CD4-positive, alpha-beta memory T cell (primary cell): ENCODE data around the gene UBE2Q1. TPM values are rescaled to one million over a fixed set of nuclear protein-coding genes. Genes with fewer than 3 reads are reported as not detected.

Experiments used
- CTCF ChIA-PET: fragments of 350-600 bp; sonication (Branson Sonifier 250); formaldehyde crosslinking; loops from one replicate; lab custom pipeline; 2021; ENCODE audit warnings: inconsistent platforms; ENCODE audit not compliant: partially characterized antibody; lab: Charles Lee
- POLR2A ChIA-PET: fragments of 350-600 bp; sonication (Branson Sonifier 250); formaldehyde crosslinking; loops from one replicate; lab custom pipeline; 2021; ENCODE audit not compliant: partially characterized antibody; lab: Charles Lee
- DNase-seq, 5 donors: peaks; one replicate each; pipeline versions ENCODE4 v3.0.0 to v3.0.0-alpha.2; 2020 to 2022; ENCODE audit warnings: mixed read lengths in 1 of 5
- H3K27ac ChIP-seq: one replicate; pipeline ENCODE4 v1.7.0; 2013; ENCODE audit warnings: low read depth, low read length
- H3K27me3 ChIP-seq: 2 replicates; pipeline ENCODE4 v1.7.0; 2013; ENCODE audit warnings: mild to moderate bottlenecking, low read length, moderate library complexity; ENCODE audit not compliant: insufficient read depth
- H3K36me3 ChIP-seq: 2 replicates; pipeline ENCODE4 v1.7.0; 2013; ENCODE audit warnings: mild to moderate bottlenecking, low read length, moderate library complexity; ENCODE audit not compliant: insufficient read depth
- H3K4me1 ChIP-seq: 2 replicates; pipeline ENCODE4 v1.7.0; 2013; ENCODE audit warnings: mild to moderate bottlenecking, low read length, moderate library complexity; ENCODE audit not compliant: insufficient read depth
- H3K4me3 ChIP-seq, 2 donors: one replicate each; pipeline ENCODE4 v1.7.0; 2013; ENCODE audit warnings: low read length in 2 of 2, mild to moderate bottlenecking in 1 of 2
- H3K9me3 ChIP-seq, 2 donors: one replicate each; pipeline ENCODE4 v1.7.0; 2013; ENCODE audit warnings: low read length in 2 of 2, control low read depth in 1 of 2; ENCODE audit not compliant: control insufficient read depth in 1 of 2
- H3K27ac Mint-ChIP-seq, 7 donors: one replicate each; pipeline ENCODE4 v1.8.0; 2020 to 2021; ENCODE audit warnings: mixed read lengths in 7 of 7, mild to moderate bottlenecking in 6 of 7, inconsistent platforms in 3 of 7, moderate library complexity in 3 of 7
- H3K27me3 Mint-ChIP-seq, 2 donors: one replicate each; pipeline ENCODE4 v1.8.0; 2020 to 2021; ENCODE audit warnings: mixed read lengths in 2 of 2
- H3K36me3 Mint-ChIP-seq, 2 donors: one replicate each; pipeline ENCODE4 v1.8.0; 2020 to 2021; ENCODE audit warnings: mixed read lengths in 2 of 2, inconsistent platforms in 1 of 2, mild to moderate bottlenecking in 1 of 2
- H3K4me1 Mint-ChIP-seq, 4 donors: one replicate each; pipeline ENCODE4 v1.8.0; 2020 to 2021; ENCODE audit warnings: mixed read lengths in 4 of 4, mild to moderate bottlenecking in 1 of 4
- H3K4me3 Mint-ChIP-seq, 8 donors: one replicate each; pipeline ENCODE4 v1.8.0; 2020 to 2021; ENCODE audit warnings: mixed read lengths in 8 of 8, mild to moderate bottlenecking in 7 of 8, moderate library complexity in 6 of 8, inconsistent platforms in 3 of 8
- H3K9me3 Mint-ChIP-seq, 8 donors: one replicate each; pipeline ENCODE4 v1.8.0; 2020 to 2021; ENCODE audit warnings: mixed read lengths in 8 of 8, mild to moderate bottlenecking in 5 of 8, inconsistent platforms in 3 of 8, moderate library complexity in 1 of 8
- intact Hi-C: fragments of 100-400 bp; cut with micrococcal nuclease; formaldehyde crosslinking; loops from one replicate; pipeline ENCODE4 v1.15.1; 2023
- polyA plus RNA-seq, 2 donors: library from polyadenylated mRNA; unstranded; fragments of 300-500 nt; fragmentation: Illumina TruSeq; gene quantifications; one replicate each; pipeline ENCODE4 v1.2.3, GENCODE V29; 2021
- total RNA-seq, 2 experiments: library from RNA; stranded (reverse); gene quantifications; one replicate each; pipeline ENCODE4 v1.2.3, GENCODE V29; 2021

UBE2Q1 gene
- total and polyA plus RNA-seq, 4 experiments from 2014 or later, result 6.4 to 132 (median 65.4) TPM

GRCh38 chr1:154572468-154573167, 14.2 kb upstream of the UBE2Q1 start:
- ChIA-PET CTCF (no interaction called here), POLR2A (no interaction called here)
- no peak for DNase-seq

GRCh38 chr1:154571964-154572288, 13.5 kb upstream of the UBE2Q1 start:
- Histone ChIP-seq H3K4me3 (no peak overlapping the region), H3K27me3 (peaks cover 15% of the 10 kb centered on the region), H3K27ac (no peak overlapping the region), H3K4me1 (peaks cover 6% of the 10 kb centered on the region), H3K9me3 (no peaks in the 10 kb centered on the region), H3K36me3 (no peaks in the 10 kb centered on the region)
- CTCF ChIA-PET, result no interaction called here
- POLR2A ChIA-PET, result no interaction called here
- Mint-ChIP-seq H3K4me1 (peaks cover 7 to 10% (median 8%) of the 10 kb centered on the region in 4 donors), H3K36me3 (no peaks in the 10 kb centered on the region), H3K27ac (peak overlapping the region in 1 of 7 donors; percentile 13), H3K9me3 (no peaks in the 10 kb centered on the region), H3K4me3 (no peak overlapping the region), H3K27me3 (peaks cover 8 to 17% of the 10 kb centered on the region in 2 donors)
- intact Hi-C loops, result no loop called here
- no peak for DNase-seq

More at GRCh38 chr1:154572468-154573167, 14.2 kb upstream of the UBE2Q1 start:
- no peaks in the 10 kb centered on the region for H3K36me3 ChIP-seq
- H3K9me3 ChIP-seq, result no peaks in the 10 kb centered on the region
- Mint-ChIP-seq H3K4me3 (no peak overlapping the region), H3K4me1 (peaks cover 6 to 8% (median 7%) of the 10 kb centered on the region in 4 donors), H3K36me3 (no peaks in the 10 kb centered on the region), H3K27ac (no peak overlapping the region), H3K9me3 (no peaks in the 10 kb centered on the region), H3K27me3 (peaks cover 4 to 13% of the 10 kb centered on the region in 2 donors)
- H3K4me3 ChIP-seq, result no peak overlapping the region
- H3K27ac ChIP-seq, result no peak overlapping the region
- H3K4me1 ChIP-seq, result peaks cover 6% of the 10 kb centered on the region
- peaks cover 9% of the 10 kb centered on the region for H3K27me3 ChIP-seq
- intact Hi-C loops, result no loop called here

- Histone ChIP-seq H3K27ac (no peak overlapping the region), H3K4me3 (no peak overlapping the region), H3K9me3 (no peaks in the 10 kb centered on the region), H3K27me3 (peaks cover 16% of the 10 kb centered on the region), H3K4me1 (peaks cover 6% of the 10 kb centered on the region), H3K36me3 (no peaks in the 10 kb centered on the region)
- ChIA-PET POLR2A (no interaction called here), CTCF (no interaction called here)
- Mint-ChIP-seq H3K36me3 (no peaks in the 10 kb centered on the region), H3K4me1 (peaks cover 7 to 10% (median 8%) of the 10 kb centered on the region in 4 donors), H3K27me3 (peaks cover 13 to 22% of the 10 kb centered on the region in 2 donors), H3K9me3 (no peaks in the 10 kb centered on the region), H3K27ac (peak overlapping the region in 2 of 7 donors; percentile 49 to 77), H3K4me3 (no peak overlapping the region)
- DNase-seq, result no peak
- intact Hi-C loops, result no loop called here
Observed at GRCh38 chr1:154571244-154571963, 12.9 kb upstream of the UBE2Q1 start.

GRCh38 chr1:154568157-154568815, 9.8 kb upstream of the UBE2Q1 start:
- Mint-ChIP-seq H3K4me1 (peaks cover 2 to 10% (median 5%) of the 10 kb centered on the region in 4 donors), H3K9me3 (no peaks in the 10 kb centered on the region), H3K36me3 (no peaks in the 10 kb centered on the region), H3K27me3 (peaks cover 21 to 26% of the 10 kb centered on the region in 2 donors), H3K27ac (no peak overlapping the region), H3K4me3 (no peak overlapping the region)
- no peak for DNase-seq
- Histone ChIP-seq H3K4me1 (peaks cover 6% of the 10 kb centered on the region), H3K36me3 (no peaks in the 10 kb centered on the region), H3K27me3 (peaks cover 16% of the 10 kb centered on the region), H3K9me3 (no peaks in the 10 kb centered on the region), H3K4me3 (no peak overlapping the region), H3K27ac (no peak overlapping the region)
- intact Hi-C loops, result no loop called here
- CTCF ChIA-PET, result interaction anchor here (0.9 to 1.2 kb wide), 2 partner anchors 9 to 192 kb away, joined by 3 read pairs; no protein-coding TSS in a partner anchor
- POLR2A ChIA-PET, result interaction anchor here (1.5 kb wide), 1 partner anchor 39 kb away, joined by 5 read pairs; no protein-coding TSS in a partner anchor

- peaks cover 6% of the 10 kb centered on the region for H3K4me1 ChIP-seq
- CTCF ChIA-PET, result interaction anchor here (0.9 to 1.3 kb wide), 4 partner anchors 8 to 312 kb away, joined by 3 to 4 read pairs (median 3); no protein-coding TSS in a partner anchor
- peaks cover 16% of the 10 kb centered on the region for H3K27me3 ChIP-seq
- Mint-ChIP-seq H3K27ac (peak within 1 kb of the TSS in 2 of 7 donors; percentile 35 to 54), H3K27me3 (peaks cover 21 to 25% of the 10 kb centered on the region in 2 donors), H3K4me3 (peak within 1 kb of the TSS in 4 of 8 donors; percentile 8 to 52 (median 30)), H3K36me3 (no peaks in the 10 kb centered on the region), H3K9me3 (no peaks in the 10 kb centered on the region), H3K4me1 (peaks cover 0 to 10% (median 3%) of the 10 kb centered on the region in 4 donors)
- DNase-seq, result peak; percentile 53 to 76 (median 70)
- H3K36me3 ChIP-seq, result no peaks in the 10 kb centered on the region
- H3K27ac ChIP-seq, result no peak within 1 kb of the TSS
- no peaks in the 10 kb centered on the region for H3K9me3 ChIP-seq
- no peak within 1 kb of the TSS for H3K4me3 ChIP-seq
- intact Hi-C loops, result no loop called here
- POLR2A ChIA-PET, result interaction anchor here (1.5 kb wide), 1 partner anchor 39 kb away, joined by 5 read pairs; no protein-coding TSS in a partner anchor
Observed at GRCh38 chr1:154567386-154568156, 9.1 kb upstream of the UBE2Q1 start, which contains the start of gene CHRNB2. TSS of gene CHRNB2 (plus strand) at chr1:154567778. CDS start at chr1:154568045, 267 bp downstream.

- Histone ChIP-seq H3K36me3 (no peaks in the 10 kb centered on the region), H3K27me3 (peaks cover 16% of the 10 kb centered on the region), H3K27ac (no peak overlapping the region), H3K9me3 (no peaks in the 10 kb centered on the region), H3K4me3 (no peak overlapping the region), H3K4me1 (peaks cover 6% of the 10 kb centered on the region)
- CTCF ChIA-PET, result interaction anchor here (0.8 to 1.7 kb wide), 3 partner anchors 10 to 378 kb away, joined by 3 to 4 read pairs (median 3); no protein-coding TSS in a partner anchor
- POLR2A ChIA-PET, result no interaction called here
- intact Hi-C loops, result no loop called here
- Mint-ChIP-seq H3K4me3 (no peak overlapping the region), H3K27ac (no peak overlapping the region), H3K36me3 (no peaks in the 10 kb centered on the region), H3K4me1 (peaks cover 0 to 10% (median 3%) of the 10 kb centered on the region in 4 donors), H3K27me3 (peaks cover 18 to 21% of the 10 kb centered on the region in 2 donors), H3K9me3 (no peaks in the 10 kb centered on the region)
- DNase-seq, result no peak
Observed at GRCh38 chr1:154565876-154566275, 7.4 kb upstream of the UBE2Q1 start.
